RWPE2 (cell line): ENCODE results near the gene GZMA.
"Not testable (repeated sequence)": the region's sequence is repeated elsewhere in the genome, so short reads cannot be mapped to it uniquely, and the experiment has no call there.

Experiments
- ATAC-seq: fragments of 200-7000 bp; cut with Tn5 transposase; 3 replicates; pipeline ENCODE4 v1.9.1; 2021; ENCODE audit warnings: low read depth
- DNase-seq: peaks from one replicate; pipeline ENCODE4 v3.0.0-alpha.2; 2020; ENCODE audit warnings: low spot score
- H3K27ac ChIP-seq: fragments of 450-650 bp; 2 replicates; pipeline ENCODE4 v1.5.1; 2017; ENCODE audit warnings: mild to moderate bottlenecking; ENCODE audit not compliant: poor library complexity, severe bottlenecking
- H3K27me3 ChIP-seq: fragments of 250-450 bp; sonication (Bioruptor Pico); 2 replicates; pipeline ENCODE4 v1.5.1; 2021; ENCODE audit warnings: mild to moderate bottlenecking, moderate library complexity; ENCODE audit not compliant: insufficient read depth, poor library complexity, severe bottlenecking
- H3K36me3 ChIP-seq: fragments of 250-450 bp; sonication (Bioruptor Pico); 2 replicates; pipeline ENCODE4 v1.5.1; 2020; ENCODE audit warnings: low read depth, mild to moderate bottlenecking, moderate library complexity
- H3K4me1 ChIP-seq: fragments of 250-450 bp; sonication (Bioruptor Pico); 2 replicates; pipeline ENCODE4 v1.5.1; 2021; ENCODE audit warnings: mild to moderate bottlenecking, moderate library complexity; ENCODE audit not compliant: insufficient read depth, poor library complexity, severe bottlenecking
- H3K4me3 ChIP-seq: fragments of 250-450 bp; sonication (Bioruptor Pico); 2 replicates; pipeline ENCODE4 v1.5.1; 2021; ENCODE audit warnings: mild to moderate bottlenecking, moderate library complexity; ENCODE audit not compliant: severe bottlenecking
- H3K9me3 ChIP-seq: fragments of 250-450 bp; sonication (Bioruptor Pico); 2 replicates; pipeline ENCODE4 v1.5.1; 2021; ENCODE audit warnings: mild to moderate bottlenecking, moderate library complexity; ENCODE audit not compliant: severe bottlenecking
- TF ChIP-seq, protein P1 (sequence below): fragments of 450-650 bp; IDR thresholded peaks from one replicate; pipeline ENCODE4 v1.5.1; 2017; ENCODE audit warnings: mild to moderate bottlenecking, moderate library complexity; ENCODE audit not compliant: poor library complexity, severe bottlenecking

The GZMA gene

DNA sequence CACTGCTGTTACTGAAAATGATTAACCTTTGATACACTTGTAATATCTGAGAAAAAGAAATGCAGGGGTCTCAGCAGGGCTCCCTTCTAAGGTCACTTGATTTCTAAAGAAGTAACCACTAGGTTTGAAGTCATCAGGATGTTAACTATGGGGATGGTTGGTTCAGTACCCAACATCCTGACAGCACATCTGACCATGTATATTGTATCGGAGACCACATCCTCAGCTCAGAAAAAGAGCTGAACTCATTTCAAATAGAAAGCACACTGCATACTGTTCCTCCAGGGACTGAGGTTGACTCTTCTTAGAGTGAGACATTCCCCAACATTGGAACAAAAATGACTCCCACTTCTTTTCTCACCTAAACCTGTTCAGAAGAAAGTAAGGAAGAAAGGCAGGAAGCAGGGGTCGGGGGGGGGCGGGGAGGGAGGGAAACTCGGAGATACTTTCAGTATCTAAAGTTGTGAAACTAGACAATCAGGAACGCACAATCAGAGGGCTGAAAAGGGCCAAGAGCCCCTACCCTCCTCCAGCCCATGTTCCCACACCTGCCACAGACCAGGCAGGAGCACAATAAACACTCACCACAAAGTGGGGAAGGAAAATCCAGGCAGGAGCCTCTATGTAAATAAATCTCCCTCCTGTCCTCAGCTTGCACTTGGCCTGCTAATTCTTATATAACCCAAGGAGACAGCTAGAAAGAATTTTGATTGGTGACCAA lies 730 bp upstream of the GZMA start:
- DNase-seq = no peak
- Histone ChIP-seq H3K4me1 (no peaks in the 10 kb centered on the region), H3K27me3 (no peaks in the 10 kb centered on the region), H3K9me3 (no peaks in the 10 kb centered on the region), H3K36me3 (no peaks in the 10 kb centered on the region), H3K4me3 (no peak overlapping the region), H3K27ac (no peak overlapping the region)
- no peak for ATAC-seq
- TF ChIP-seq, protein P1, sequence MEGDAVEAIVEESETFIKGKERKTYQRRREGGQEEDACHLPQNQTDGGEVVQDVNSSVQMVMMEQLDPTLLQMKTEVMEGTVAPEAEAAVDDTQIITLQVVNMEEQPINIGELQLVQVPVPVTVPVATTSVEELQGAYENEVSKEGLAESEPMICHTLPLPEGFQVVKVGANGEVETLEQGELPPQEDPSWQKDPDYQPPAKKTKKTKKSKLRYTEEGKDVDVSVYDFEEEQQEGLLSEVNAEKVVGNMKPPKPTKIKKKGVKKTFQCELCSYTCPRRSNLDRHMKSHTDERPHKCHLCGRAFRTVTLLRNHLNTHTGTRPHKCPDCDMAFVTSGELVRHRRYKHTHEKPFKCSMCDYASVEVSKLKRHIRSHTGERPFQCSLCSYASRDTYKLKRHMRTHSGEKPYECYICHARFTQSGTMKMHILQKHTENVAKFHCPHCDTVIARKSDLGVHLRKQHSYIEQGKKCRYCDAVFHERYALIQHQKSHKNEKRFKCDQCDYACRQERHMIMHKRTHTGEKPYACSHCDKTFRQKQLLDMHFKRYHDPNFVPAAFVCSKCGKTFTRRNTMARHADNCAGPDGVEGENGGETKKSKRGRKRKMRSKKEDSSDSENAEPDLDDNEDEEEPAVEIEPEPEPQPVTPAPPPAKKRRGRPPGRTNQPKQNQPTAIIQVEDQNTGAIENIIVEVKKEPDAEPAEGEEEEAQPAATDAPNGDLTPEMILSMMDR = no peak

DNA sequence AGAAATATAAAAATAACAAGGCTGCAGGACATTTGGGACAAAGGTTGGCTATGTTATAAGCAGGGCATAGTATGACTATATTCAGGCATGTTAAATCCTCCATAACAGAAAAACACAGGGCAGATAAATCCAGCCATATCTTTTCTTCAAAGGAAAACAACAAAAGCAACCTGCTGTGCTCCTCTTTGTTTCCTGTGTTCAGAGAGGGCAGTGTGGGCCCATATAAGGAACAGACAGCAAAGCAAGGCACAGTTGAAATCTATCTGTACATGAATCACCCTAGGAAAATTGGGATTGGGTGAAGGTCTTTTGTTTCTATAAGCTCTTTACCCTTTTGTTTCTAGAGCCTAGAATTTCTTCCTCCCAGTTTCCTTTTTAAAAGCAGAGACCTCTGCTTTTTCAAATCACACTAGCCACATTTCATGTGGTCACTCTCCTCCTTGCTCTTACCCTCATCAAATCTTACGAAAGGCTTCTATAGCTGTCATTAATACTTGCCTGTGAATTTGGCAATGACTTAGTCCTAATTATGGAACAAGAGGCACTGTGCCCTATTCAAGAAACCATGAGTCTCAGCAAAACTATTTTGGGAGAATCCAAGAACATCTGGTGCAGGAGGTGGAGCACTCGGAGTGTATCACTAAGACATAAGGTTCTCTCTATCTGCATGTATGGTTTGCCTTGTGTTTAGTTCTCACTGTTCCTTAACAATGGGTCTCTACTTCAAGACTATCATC lies 1.8 kb downstream of the GZMA start:
- Histone ChIP-seq H3K4me1 (no peaks in the 10 kb centered on the region), H3K27me3 (no peaks in the 10 kb centered on the region), H3K36me3 (no peaks in the 10 kb centered on the region)

DNA sequence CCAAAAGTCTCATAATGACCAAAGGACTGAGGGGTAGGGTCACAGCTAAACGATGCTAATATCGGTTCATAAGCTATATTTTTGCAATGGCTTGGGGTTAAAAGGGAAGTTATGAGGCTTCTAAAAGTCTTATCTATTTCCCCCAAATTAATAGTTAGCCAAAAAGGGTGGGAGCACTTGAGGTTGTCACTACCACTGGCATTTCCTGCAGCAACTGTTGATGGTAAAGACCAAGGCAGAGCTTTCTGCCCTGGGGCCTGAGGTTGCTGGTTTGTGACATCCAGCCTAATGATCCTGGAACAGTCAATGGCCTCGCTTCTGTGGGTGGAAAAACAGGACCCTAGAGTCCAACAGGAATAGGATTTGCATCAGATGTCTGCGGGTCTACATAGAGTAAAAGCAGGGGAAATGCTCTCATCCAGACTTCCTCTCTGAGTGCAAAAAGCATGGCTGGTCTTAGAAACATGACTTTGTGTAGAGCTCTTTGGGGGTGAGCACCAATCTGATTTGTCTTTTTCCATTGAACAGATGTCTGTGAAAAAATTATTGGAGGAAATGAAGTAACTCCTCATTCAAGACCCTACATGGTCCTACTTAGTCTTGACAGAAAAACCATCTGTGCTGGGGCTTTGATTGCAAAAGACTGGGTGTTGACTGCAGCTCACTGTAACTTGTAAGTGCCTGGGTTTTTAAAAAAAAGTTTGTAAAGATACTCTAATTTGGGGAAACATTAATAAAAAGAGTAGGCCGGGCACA lies 2.7 kb downstream of the GZMA start:
- DNase-seq (no peak), ATAC-seq (no peak)
- Histone ChIP-seq H3K9me3 (no peaks in the 10 kb centered on the region), H3K36me3 (no peaks in the 10 kb centered on the region), H3K4me3 (no peak overlapping the region), H3K27me3 (no peaks in the 10 kb centered on the region), H3K4me1 (no peaks in the 10 kb centered on the region), H3K27ac (no peak overlapping the region)
- TF ChIP-seq, protein P1 = no peak

More for the DNA sequence above, 1.8 kb downstream of the GZMA start:
- Histone ChIP-seq H3K9me3 (no peaks in the 10 kb centered on the region), H3K27ac (no peak overlapping the region), H3K4me3 (no peak overlapping the region)
- TF ChIP-seq, protein P1 = no peak
- ATAC-seq (no peak), DNase-seq (no peak)

DNA sequence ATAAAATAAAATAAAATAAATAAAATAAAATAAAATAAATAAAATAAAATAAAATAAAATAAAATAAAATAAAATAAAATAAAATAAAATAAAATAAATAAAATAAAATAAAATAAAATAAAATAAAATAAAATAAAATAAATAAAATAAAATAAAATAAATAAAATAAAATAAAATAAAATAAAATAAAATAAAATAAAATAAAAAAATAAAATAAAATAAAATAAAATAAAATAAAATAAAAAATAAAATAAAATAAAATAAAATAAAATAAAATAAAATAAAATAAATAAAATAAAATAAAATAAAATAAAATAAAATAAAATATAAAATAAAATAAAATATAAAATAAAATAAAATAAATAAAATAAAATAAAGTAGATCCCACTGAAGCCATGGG lies 3.5 kb downstream of the GZMA start:
- DNase-seq, H3K27me3 ChIP-seq, H3K36me3 ChIP-seq, ATAC-seq, H3K9me3 ChIP-seq, H3K4me3 ChIP-seq, H3K27ac ChIP-seq, H3K4me1 ChIP-seq: not testable (repeated sequence)

DNA sequence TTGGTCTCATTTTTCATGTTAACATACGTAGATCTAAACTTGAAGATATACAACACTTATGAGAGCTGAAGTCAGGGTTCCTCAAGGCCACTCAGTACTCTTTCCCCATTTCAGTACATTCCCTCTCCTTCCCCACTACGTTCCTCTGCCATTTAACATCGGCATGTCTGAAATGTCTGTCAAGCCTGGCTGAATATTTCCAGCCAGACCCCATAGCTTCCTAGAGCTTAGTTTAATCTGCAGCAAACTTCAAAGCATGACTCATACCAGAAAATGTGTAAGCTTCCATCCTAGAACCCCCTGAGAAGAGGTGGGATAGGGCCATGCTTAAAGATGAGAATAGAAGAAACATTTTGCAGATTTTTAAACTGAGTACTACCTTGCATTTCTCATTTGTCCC lies 6.2 kb downstream of the GZMA start:
- Histone ChIP-seq H3K4me3 (no peak overlapping the region), H3K9me3 (no peaks in the 10 kb centered on the region), H3K36me3 (no peaks in the 10 kb centered on the region), H3K27me3 (no peaks in the 10 kb centered on the region), H3K27ac (no peak overlapping the region), H3K4me1 (no peaks in the 10 kb centered on the region)
- TF ChIP-seq, protein P1 = no peak
- ATAC-seq (no peak), DNase-seq (no peak)
